Activated CD4-positive, CD25-positive, alpha-beta regulatory T cell (primary cell): ENCODE results near the gene CD99L2.

ENCODE experiments used
- DNase-seq, 4 experiments: peaks; one replicate each; lab custom pipeline; 2025; lab: John Stamatoyannopoulos, UW

CD99L2 gene

DNA sequence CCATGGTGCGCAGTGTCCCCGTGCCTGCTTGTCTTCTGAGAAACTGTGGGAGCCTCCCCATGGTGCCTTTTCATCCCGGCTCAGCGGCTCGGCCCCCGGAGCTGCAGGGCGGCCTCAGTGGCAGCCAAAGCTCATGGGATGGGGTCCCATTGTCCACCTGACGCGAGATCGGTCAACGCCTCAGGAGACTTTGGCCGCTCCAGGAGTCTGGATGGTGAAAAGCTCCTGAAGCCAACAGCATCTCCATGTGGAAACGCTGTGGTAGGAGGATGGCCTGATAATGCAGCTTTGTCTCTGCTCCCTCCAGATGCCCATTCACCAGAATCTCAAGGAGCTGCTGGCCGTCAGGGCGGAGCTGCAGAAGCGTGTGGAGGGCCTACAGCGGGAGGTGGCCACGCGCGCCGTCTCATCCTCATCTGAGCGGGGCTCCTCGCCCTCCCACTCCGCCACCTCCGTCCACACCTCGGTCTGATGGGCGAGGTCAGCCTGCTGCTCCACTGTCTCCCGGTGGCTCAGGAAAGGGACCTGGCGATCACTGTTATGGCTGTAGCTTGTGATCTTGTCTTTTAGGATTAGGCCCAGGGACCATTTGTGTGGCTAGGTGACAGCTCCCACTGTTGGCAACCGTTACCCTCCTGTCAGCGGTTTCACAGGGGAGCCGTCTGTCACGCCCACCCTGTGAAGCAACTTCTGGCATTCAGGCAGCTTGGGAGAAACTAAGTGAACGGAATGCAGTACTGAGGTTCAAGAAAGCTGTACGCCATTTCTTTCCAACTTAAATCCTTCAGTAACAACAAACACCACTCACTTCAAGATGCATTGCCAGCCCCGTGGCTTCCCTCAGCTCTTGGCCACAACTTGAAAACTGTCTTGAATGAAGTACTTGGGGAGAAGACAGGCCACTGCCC is 136.0 kb downstream of the CD99L2 start:
- no peak for DNase-seq

DNA sequence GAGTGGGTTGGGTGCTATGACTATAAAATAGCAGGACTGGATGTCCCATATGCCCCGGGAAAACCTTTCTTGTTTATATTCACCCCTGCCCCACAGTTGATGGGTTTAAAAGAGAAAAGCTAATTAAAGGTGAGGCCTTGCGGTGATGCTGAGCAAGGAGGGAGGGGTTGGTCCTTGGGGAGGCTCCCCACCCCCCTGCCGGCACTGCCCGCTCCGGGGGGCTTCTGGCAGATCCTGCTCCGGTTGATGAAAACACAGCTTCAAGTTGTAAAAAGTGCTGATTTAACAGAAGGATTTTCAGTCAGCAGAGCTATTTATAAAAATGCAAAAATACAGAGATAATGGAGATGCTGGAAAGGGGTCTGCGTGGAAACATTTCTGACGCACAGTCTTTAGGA is 136.7 kb downstream of the CD99L2 start:
- DNase-seq = no peak

DNA sequence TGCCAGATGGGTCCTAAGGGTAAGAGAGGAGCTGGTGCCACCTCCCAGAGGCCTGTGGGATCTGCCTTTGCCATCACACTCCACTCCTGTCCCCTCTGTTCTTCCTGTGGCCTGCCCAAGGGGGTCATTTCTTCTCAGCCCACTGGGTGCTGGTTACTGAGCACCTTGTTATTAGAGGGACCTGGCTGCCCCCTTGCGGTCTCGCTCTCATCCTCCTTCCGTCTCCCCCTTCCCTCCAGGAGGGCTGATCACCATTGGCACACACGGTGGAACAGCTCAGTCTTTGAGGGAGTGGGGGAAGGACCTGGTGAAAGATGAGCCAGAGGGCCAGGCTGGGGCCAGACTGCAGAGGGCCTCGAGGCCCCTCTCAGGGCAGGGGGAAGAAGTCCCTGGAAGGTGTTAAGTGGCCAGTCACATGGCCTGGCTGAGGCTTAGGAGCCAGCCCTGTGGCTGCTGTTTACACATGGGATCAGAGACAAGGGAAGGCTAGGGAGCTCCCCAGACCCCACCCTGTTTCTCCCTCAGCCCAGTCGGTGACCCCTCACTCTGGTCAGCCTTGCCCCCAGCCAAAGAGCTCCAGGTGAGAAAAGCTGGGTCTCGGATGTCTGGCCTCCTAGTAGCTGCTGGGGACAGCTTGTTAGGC is 137.2 kb downstream of the CD99L2 start:
- DNase-seq = no peak

DNA sequence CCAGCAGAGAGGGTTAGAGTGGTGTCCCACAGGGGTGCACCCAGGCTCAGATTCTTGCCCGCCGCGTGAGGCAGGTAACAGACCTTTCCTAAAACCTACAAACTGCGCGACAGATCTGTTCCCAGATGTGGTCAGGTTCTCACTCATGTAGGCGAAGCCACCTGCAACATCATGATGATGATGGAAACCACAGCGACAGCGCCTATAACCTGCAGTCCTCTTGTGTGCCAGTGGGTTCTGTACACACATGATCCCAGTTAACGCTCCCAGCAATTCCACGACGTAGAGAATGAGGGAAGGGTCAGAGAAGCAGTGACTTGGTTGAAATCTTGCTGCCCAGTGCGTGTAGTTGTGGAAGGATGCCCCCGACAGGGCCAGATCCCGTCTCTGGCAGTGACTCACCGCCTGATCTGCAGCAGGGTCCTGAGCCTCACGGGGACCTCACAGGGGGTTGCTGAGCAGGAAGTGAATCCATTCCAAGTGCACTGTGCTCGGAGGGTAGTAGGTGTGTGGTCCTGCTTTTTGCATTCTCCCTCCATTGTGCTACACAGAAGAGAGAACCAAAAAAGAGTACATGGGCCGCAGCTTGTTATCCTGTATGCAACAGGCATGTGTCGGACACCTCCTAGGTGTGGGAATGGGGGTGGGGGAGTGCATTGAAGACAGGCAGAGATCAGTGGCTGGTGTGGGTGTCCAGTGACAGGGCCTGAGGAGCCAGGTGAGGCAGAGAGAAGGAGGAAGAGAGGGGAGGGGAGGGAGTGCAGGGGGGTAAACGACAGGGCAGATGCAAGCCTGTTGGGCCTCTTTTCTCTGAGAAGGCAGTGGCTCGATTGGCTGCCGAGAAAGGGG is 138.7 kb downstream of the CD99L2 start:
- DNase-seq = no peak

DNA sequence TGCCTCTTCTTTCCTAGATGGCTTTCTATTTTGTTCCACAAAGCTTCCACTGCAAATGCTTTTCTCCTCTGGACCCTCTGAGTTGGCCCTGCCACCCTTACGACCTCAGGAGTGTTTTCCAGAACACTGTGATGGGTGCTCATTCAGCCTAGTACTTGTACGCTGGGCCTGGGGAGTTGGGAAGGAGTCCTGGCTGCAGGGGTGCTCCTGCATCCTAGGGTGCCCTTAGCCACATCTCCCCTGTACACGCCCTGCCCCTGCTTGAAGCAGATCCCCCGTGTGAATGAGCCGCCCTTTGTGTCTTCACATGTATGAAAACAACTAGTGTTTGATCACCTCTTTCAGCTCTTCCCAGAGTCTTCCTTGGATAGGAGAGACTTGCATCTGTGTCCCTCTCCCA is 141.1 kb downstream of the CD99L2 start:
- DNase-seq = no peak

DNA sequence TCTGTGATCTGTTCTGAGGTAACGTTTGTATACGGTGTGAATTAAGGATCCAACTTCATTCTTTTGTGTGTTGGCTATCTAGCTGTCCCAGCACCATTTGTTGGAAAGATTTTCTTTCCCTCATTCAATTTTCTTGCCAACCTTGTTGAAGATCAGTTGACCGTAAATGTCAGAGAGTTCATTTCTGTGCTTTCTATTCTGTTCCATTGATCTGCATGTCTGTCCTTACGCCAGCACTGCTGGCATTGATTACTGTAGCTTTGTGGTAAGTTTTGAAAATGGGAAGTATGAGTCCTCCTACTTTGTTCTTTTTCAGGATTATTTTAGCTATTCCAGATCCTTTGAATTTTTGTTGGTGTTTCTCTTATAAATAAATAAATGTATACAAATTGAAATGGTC is 144.5 kb downstream of the CD99L2 start:
- no peak for DNase-seq

DNA sequence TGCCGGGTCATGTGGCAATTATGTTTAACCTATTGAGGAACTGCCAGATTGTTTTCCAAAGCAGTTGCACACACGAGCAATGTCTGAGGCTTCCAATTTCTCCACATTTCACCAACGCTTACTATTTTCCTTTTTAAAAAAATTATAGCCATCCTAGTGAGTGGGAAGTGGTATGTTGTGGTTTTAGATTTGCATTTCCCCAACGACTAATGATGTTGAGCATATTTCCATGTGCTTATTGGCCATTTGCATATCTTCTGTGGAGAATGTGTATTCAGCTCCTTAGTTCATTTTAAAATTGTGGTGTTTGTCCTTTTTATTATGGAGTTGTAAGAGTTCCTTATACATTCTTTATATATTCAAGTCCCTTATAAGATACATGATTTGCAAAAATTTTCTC is 145.1 kb downstream of the CD99L2 start:
- no peak for DNase-seq

DNA sequence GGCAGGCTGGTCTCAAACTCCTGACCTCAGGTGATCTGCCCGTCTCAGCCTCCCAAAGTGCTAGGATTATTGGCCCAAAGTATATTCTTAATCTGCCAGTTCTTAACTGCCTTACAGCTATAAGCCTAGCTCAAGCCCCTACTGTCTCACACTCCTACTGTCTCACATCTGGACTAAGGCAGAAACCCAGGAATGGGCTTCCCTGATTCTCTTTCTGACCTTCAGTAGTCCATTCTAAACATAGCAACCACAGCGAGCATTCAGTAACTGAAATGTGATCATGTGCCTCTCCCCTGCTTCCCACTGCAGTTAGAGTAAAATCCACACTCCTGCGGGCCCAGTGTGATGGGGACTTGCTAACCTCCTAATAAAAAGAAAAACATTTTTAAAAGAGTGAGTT is 146.3 kb downstream of the CD99L2 start:
- DNase-seq = no peak

DNA sequence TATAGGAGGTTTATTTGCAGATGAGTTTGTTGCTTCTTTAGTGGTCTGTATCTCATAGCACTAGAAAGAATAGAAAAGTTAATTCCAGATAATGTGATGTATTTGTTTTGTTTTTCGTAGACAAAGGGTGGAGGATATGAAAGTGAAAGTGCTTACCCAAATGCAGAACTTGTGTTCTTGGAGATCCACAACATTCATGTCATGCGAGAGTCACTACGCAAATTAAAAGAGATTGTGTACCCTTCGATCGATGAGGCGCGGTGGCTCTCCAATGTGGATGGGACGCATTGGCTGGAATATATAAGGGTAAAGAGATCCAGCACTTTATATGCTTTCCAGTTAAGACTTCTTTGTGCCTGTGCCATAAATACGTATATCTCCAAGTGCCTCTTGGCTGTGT is 162.0 kb downstream of the CD99L2 start:
- no peak for DNase-seq

DNA sequence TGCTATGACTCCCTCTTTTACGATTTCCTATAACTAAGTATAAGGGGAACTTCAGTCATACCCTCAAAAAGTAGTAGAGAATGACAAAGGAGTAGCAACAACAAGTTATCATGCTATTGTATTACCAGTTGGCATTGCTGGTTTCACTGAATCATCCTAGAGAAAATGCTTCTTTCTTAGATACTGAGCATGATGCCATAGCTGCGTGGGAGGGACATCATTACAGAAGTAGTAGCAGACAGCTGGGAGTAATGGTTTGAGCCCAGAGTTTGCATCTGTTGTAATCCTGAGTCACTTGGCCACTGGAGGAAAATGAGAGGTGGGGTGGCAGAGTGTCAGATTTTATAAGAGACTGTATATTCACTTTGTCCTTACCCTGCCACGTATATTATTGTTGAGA is 166.7 kb downstream of the CD99L2 start:
- DNase-seq = peak in 1 of 4 experiments; percentile 2

DNA sequence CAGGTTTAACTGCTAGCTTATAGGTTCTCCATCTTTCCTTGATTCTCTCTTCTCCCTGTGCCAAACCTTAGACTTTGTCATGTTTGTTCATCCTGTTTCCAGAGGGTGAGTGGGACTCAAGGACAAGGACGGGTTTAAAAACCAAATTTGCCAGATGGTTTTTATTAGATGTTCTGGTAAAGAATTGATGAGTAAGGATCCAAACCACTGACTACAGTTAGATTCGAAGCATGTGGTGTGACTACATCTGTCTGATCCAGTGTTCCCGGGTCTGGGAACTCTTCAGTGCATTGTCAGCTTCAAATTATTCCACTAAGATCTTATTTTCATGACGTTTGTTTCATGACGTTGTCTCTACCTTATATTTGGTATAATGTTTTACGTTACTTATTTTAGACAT is 167.7 kb downstream of the CD99L2 start:
- no peak for DNase-seq

DNA sequence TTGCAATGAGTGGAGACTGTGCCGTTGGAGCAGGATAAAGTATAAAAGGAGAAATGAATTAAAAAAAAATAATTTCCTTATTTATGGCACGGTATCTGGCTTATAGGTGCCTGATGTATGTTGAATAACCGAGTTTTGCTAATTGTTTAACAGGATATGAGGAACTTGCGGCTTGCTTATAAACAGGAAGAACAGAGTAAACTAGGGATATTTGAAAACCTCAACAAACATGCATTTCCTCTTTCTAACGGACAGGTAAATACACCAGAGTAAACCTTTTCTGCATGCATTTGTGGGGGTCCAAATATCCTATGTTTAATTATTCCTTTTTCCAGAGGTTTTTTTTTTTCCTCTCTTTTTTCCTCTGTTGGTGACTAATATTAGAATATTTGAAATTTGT is 168.5 kb downstream of the CD99L2 start:
- no peak for DNase-seq

DNA sequence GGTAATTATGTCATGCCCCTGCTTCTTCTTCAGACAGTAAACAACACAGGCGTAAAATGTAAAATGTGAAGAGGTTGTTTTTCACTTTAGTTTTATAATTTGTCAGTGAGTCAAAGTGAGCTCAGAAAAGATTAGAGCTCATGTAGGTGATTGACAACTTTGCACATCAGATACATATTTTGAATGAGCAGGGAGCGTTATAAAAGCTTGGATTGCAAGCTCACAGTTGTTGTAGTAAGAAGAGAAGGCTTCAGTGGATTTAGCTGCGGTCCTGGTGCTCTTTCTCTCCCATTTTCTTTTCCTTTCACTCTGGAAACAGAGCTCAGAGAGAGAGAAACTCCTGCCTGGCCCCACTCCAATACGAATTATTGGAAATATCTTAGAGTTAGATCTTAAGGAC is 178.8 kb downstream of the CD99L2 start:
- DNase-seq = no peak
